ENCODE results near the gene ST3GAL2.

The ST3GAL2 gene

DNA sequence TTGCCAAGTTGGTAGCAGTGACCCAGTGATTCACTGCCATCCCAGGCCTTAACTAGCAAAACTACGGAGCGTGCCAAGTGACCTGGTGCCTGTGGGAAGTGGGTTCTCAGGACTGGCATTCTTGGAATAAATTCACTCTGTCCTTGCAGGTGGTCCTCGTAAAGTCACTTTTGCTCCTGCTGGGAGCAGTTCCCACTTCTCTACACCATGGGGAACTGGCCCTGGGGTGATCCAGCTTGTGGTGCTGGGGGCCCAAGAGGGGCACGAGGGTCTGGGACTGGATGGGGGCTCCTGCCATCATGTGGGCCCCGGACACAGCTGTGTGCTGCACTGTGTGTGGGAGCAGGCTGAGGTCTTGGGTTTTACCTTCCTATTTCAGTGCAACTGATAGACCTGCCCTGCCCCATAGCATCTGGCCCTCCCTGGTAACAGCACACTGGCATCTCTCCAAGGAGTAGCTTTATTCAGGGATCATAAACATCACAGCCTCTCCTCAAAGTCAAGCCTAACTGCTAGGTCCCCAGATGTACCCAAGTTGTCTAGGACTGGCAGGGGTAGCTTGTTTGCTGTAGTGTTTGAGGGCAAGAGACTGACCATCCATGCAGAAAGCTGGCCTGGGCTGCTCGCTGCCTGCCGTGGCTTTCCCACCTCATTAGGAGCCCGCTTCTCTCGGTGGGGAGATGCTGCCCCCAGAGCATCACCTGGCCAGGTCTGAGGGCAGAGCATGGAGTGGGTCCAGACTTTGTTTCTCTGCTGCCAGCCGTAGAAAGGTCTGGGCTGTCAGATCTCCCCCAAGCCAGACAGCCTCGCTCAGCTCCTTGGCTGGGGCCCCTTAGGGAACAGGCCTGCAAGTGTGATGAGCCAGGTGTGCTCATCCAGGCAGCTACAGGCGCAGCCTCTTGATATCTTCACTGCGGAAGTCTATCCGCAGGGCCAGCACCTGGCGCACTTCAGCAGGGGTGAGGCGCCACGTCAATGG lies 41.5 kb upstream of the ST3GAL2 start:
- no peak for DNase-seq
- H3K9me3 Mint-ChIP-seq: no peaks in the 10 kb centered on the region
- H3K36me3 Mint-ChIP-seq (ENCODE audit: low read depth): peaks cover 11% of the 10 kb centered on the region
- no peaks in the 10 kb centered on the region for H3K4me1 Mint-ChIP-seq
- peaks cover 2% of the 10 kb centered on the region for H3K27me3 Mint-ChIP-seq (ENCODE audit: low read depth, poor library complexity)
- peak overlapping the region; percentile 32 for H3K27ac Mint-ChIP-seq
- no peak overlapping the region for H3K4me3 Mint-ChIP-seq
- TF ChIP-seq, protein P1, sequence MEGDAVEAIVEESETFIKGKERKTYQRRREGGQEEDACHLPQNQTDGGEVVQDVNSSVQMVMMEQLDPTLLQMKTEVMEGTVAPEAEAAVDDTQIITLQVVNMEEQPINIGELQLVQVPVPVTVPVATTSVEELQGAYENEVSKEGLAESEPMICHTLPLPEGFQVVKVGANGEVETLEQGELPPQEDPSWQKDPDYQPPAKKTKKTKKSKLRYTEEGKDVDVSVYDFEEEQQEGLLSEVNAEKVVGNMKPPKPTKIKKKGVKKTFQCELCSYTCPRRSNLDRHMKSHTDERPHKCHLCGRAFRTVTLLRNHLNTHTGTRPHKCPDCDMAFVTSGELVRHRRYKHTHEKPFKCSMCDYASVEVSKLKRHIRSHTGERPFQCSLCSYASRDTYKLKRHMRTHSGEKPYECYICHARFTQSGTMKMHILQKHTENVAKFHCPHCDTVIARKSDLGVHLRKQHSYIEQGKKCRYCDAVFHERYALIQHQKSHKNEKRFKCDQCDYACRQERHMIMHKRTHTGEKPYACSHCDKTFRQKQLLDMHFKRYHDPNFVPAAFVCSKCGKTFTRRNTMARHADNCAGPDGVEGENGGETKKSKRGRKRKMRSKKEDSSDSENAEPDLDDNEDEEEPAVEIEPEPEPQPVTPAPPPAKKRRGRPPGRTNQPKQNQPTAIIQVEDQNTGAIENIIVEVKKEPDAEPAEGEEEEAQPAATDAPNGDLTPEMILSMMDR (IDR thresholded peaks at IDR 0.05): no peak

DNA sequence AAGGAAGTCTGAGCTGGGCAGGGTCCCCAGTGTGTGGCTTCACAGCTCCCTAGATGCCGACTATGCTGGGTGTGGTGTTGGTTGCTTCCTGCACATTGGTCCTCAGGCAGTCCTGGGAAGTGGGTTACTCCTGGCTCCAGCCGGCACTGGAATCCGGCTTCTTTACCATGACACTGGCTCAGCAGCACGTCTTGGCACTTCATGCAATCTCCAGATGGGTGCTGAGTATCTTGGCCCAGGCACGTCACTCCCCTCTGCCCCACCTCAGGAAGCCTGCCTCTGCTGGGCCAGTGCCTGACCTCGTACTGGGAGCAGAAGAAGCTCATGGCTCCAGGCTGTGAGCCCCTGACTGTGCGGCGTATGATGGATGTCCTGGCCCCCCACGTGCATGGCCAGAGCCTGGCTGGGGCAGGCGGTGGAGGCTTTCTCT lies 40.0 kb upstream of the ST3GAL2 start:
- Mint-ChIP-seq H3K4me1 (no peaks in the 10 kb centered on the region), H3K27ac (no peak overlapping the region), H3K36me3 (ENCODE audit: low read depth) (peaks cover 6% of the 10 kb centered on the region)

DNA sequence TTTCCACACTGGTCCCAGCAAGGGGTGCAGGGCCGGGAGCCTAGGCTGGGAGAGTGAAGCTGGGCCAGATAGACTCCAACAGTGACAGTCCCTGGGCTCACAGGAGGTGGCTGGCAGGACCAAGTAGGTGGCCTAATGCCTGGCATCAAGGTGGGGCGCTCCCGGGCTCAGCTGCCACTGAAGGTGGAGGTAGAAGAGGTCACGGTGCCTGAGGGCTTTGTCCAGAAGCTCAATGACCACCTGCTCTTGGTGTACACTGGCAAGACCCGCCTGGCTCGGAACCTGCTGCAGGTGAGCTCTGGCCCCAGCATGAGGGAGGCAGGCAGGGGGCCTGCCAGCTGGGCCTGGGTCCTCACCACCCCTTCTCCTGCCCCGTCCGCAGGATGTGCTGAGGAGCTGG lies 39.3 kb upstream of the ST3GAL2 start:
- no peak overlapping the region for H3K4me3 Mint-ChIP-seq
- peaks cover 6% of the 10 kb centered on the region for H3K36me3 Mint-ChIP-seq (ENCODE audit: low read depth)
- H3K4me1 Mint-ChIP-seq: no peaks in the 10 kb centered on the region
- DNase-seq: no peak
- no peak overlapping the region for H3K27ac Mint-ChIP-seq
- TF ChIP-seq, protein P1 (IDR thresholded peaks at IDR 0.05): no peak
- H3K9me3 Mint-ChIP-seq: no peaks in the 10 kb centered on the region
- peaks cover 2% of the 10 kb centered on the region for H3K27me3 Mint-ChIP-seq (ENCODE audit: low read depth, poor library complexity)

More for the DNA sequence above, 40.0 kb upstream of the ST3GAL2 start:
- peaks cover 2% of the 10 kb centered on the region for H3K27me3 Mint-ChIP-seq (ENCODE audit: low read depth, poor library complexity)
- no peak overlapping the region for H3K4me3 Mint-ChIP-seq
- TF ChIP-seq, protein P1 (IDR thresholded peaks at IDR 0.05): no peak
- no peak for DNase-seq
- H3K9me3 Mint-ChIP-seq: no peaks in the 10 kb centered on the region

DNA sequence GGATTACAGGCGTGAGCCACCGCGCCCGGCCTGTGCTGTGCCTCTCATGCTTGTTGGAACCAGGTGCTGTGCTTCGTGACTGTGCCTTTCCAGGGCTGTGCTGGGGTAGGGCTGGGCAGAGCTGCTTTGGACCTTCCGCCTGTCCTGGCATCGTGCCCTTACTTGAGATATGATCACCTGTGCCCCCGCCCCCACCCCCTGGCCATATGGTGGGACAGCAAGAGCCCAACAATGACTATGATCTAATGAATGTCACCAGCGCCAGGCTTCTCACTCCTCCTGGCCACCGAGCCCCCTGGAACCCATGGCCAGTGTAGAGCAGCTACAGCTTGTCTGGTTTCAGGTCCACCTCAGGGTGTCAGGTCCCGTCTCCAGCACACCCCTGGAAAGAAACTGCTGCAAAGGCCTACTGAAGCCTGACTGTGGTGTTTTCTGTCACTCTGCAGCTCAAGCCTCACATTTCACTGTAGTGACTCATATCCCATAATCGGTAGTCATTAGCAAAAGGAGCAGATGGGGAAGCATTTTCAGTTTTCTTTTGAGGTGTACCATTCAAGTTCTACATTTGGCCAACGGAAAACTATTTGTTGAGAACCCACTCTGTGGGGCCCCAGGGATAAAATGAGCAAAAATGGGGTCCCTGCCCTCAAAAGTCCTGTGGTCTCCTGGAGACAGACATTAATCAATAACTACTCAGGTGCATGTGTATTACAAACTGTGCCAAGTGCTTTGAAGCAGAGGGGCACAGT lies 37.5 kb upstream of the ST3GAL2 start:
- Mint-ChIP-seq H3K4me1 (no peaks in the 10 kb centered on the region), H3K9me3 (no peaks in the 10 kb centered on the region), H3K36me3 (ENCODE audit: low read depth) (no peaks in the 10 kb centered on the region), H3K27ac (no peak overlapping the region), H3K4me3 (no peak overlapping the region), H3K27me3 (ENCODE audit: low read depth, poor library complexity) (peaks cover 2% of the 10 kb centered on the region)
- TF ChIP-seq, protein P1 (IDR thresholded peaks at IDR 0.05): no peak
- no peak for DNase-seq

DNA sequence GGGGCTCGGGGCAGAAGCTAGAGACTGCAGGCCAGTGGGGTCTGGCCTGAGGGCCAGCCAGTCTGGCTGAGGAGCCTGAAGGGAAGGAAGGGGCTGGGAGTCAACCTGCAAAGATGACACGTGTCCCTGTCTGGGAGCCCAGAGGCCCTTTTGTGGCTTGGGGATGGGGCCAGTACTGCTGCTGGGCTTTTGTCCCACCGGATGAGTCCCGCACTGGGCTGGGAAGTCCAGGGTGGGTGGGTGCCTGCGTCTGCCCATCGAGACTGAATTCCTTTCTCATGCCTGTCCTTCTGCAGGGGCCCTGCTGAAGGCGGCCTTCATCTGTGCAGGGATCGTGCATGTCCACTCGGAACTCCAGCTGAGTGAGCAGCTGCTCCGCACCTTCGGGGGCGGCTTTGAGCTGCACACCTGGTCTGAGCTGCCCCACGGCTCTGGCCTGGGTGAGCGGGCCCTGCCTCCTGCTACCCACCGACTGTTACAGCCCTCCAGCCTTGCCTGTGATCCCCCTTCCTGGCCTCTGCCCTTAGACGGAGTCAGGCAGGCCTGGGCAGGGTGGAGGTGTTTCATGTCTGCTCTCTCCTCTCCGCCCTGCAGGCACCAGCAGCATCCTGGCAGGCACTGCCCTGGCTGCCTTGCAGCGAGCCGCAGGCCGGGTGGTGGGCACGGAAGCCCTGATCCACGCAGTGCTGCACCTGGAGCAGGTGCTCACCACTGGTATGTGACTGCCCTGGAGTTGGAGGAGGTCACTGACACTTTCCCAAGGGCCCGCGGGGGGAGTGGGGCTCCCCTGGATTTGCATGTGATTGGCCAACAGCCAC lies 36.4 kb upstream of the ST3GAL2 start:
- Mint-ChIP-seq H3K27me3 (ENCODE audit: low read depth, poor library complexity) (peaks cover 2% of the 10 kb centered on the region), H3K4me3 (no peak overlapping the region), H3K27ac (no peak overlapping the region), H3K4me1 (no peaks in the 10 kb centered on the region), H3K9me3 (no peaks in the 10 kb centered on the region), H3K36me3 (ENCODE audit: low read depth) (no peaks in the 10 kb centered on the region)
- DNase-seq: no peak
- TF ChIP-seq, protein P1 (IDR thresholded peaks at IDR 0.05): no peak
